T47D (cell line): ENCODE results near the gene SUCLG1.

ENCODE experiments used
- DNase-seq, 2 experiments: peaks; one replicate each; pipeline versions ENCODE4 v3.0.0 to v3.0.0-alpha.2; 2011 to 2012; ENCODE audit warnings: low read depth in 1 of 2, low spot score in 1 of 2
- JUND ChIP-seq: IDR thresholded peaks from 2 replicates; pipeline ENCODE4 v1.6.1; 2012; ENCODE audit warnings: low read depth
- in situ Hi-C: cut with HindIII; loops from 2 replicates; pipeline ENCODE4 v1.10.0; 2016; ENCODE audit warnings: low sequenced_read_pairs, low pct_unique_long_range_greater_than_20kb

The SUCLG1 gene

GRCh38 chr2:84388921-84389490, 70.1 kb downstream of the SUCLG1 start:
- in situ Hi-C loops: no loop called here
- no peak for DNase-seq
- no peak for TF ChIP-seq JUND

GRCh38 chr2:84388133-84388532, 70.9 kb downstream of the SUCLG1 start:
- no peak for TF ChIP-seq JUND
- in situ Hi-C loops: no loop called here
- DNase-seq: no peak

GRCh38 chr2:84386336-84387040, 72.6 kb downstream of the SUCLG1 start:
- in situ Hi-C loops: no loop called here
- no peak for TF ChIP-seq JUND
- no peak for DNase-seq

- in situ Hi-C loops: no loop called here
- DNase-seq: no peak
- TF ChIP-seq JUND: no peak
Measured at GRCh38 chr2:84383271-84383670, 75.8 kb downstream of the SUCLG1 start.

GRCh38 chr2:84380875-84381274, 78.2 kb downstream of the SUCLG1 start:
- DNase-seq: no peak
- TF ChIP-seq JUND: no peak
- in situ Hi-C loops: no loop called here

DNA sequence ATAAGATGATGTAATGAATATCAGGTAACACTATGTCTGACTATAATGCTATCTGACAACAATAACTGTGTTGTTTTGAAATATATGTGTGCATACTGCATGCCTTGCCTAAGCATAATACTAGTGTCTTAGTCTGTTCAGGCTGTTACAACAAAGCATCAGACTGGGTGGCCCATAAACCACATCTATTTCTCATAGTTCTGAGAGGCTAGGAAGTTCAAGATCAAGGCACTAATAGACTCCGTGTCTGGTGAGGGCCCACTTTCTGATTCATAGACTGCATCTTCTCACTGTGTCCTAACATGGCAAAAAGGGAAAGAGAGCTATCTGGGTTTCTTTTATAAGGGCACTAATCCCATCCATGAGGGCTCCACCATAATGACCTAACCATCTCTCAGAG, 80.1 kb downstream of the SUCLG1 start:
- no peak for DNase-seq
- no peak for TF ChIP-seq JUND
- in situ Hi-C loops: no loop called here

DNA sequence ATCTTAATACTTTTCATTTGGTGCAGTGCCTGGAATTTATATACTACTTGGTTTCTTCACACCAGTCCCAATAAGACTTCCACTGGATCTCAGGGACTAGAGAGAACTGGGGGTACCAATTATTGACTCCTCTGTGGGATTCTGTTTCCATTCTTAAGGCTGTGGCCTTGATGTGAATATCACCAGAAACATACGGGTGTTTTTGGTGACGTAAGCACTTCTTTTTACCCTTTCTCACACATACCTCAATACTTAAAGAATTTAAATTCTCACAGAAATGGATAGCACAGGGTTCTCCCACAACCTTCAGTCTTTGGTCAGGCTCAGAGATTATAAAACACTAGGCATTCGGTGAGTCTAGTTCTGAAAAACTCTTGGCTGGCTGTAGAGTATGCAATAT, 84.1 kb downstream of the SUCLG1 start:
- no peak for TF ChIP-seq JUND
- in situ Hi-C loops: no loop called here
- DNase-seq: no peak

GRCh38 chr2:84373866-84374265, 85.2 kb downstream of the SUCLG1 start:
- no peak for DNase-seq
- in situ Hi-C loops: no loop called here
- TF ChIP-seq JUND: no peak
